Left lung (tissue), 10 donors: ENCODE results near the gene APLP1. TPM values are rescaled to one million over a fixed set of nuclear protein-coding genes. Genes with fewer than 3 reads are reported as not detected.
A peak's percentile ranks its signal among the peaks of the same experiment; 100 is the strongest.
"Not testable (repeated sequence)": the region's sequence is repeated elsewhere in the genome, so short reads cannot be mapped to it uniquely, and the experiment has no call there.

Experiments
- ATAC-seq: fragments of 200-7000 bp; cut with Tn5 transposase; one replicate; pipeline ENCODE4 v1.9.1; 2020; ENCODE audit warnings: moderate library complexity
- DNase-seq, 4 donors: peaks; one replicate each; pipeline ENCODE4 v3.0.0-alpha.2; 2013 to 2020
- H3K27ac ChIP-seq, 2 donors: fragments of 200-600 bp; sonication (generic) in 1 of 2; one replicate each; pipeline versions ENCODE4 v1.5.0 to v1.8.0; 2020 to 2021
- H3K27me3 ChIP-seq, 2 donors: fragments of 200-600 bp; sonication (generic) in 1 of 2; one replicate each; pipeline versions ENCODE4 v1.5.0 to v1.8.0; 2020 to 2021
- H3K36me3 ChIP-seq, 2 donors: fragments of 200-600 bp; sonication (generic) in 1 of 2; one replicate each; pipeline versions ENCODE4 v1.5.0 to v1.8.0; 2020 to 2021
- H3K4me1 ChIP-seq, 2 donors: fragments of 200-600 bp; one replicate each; pipeline ENCODE4 v1.8.0; 2021
- H3K4me3 ChIP-seq, 2 donors: fragments of 200-600 bp; sonication (generic) in 1 of 2; one replicate each; pipeline versions ENCODE4 v1.5.0 to v1.8.0; 2020 to 2021; ENCODE audit warnings: mild to moderate bottlenecking in 1 of 2
- H3K9me3 ChIP-seq, 2 donors: fragments of 200-600 bp; sonication (generic) in 1 of 2; one replicate each; pipeline versions ENCODE4 v1.5.0 to v1.8.0; 2020 to 2021
- CTCF ChIP-seq, 2 donors: fragments of 200-600 bp; sonication (generic) in 1 of 2; IDR thresholded peaks; one replicate each; pipeline versions ENCODE4 v1.5.0 to v1.8.0; 2021; ENCODE audit warnings: antibody characterized with exemption in 2 of 2
- intact Hi-C, 2 donors: fragments of 100-400 bp; cut with DNase I; formaldehyde crosslinking; loops; one replicate each; pipeline versions ENCODE4 v1.11.2 to v1.14.2; 2022
- polyA plus RNA-seq, 6 donors: library from polyadenylated mRNA; unstranded; fragments of 120-200 nt; gene quantifications; one replicate each; pipeline ENCODE4 v1.2.1, GENCODE V29; 2013; ENCODE audit not compliant: insufficient read length in 6 of 6
- total RNA-seq, 2 donors: library from RNA; stranded (reverse); fragmentation: NEBNext Ultra II Directional; extraction: Animal tissue kit (Norgen Biotek cat#: 25700); gene quantifications; one replicate each; pipeline ENCODE4 v1.2.1, GENCODE V29; 2021
- donor health status: DM: no; HTN: yes; CAD: no.
- donor health status: DM: no; HTN: no; CAD: no.

APLP1 gene
- total and polyA plus RNA-seq, 8 donors, result 3.0 to 11.0 (median 8.8) TPM

DNA sequence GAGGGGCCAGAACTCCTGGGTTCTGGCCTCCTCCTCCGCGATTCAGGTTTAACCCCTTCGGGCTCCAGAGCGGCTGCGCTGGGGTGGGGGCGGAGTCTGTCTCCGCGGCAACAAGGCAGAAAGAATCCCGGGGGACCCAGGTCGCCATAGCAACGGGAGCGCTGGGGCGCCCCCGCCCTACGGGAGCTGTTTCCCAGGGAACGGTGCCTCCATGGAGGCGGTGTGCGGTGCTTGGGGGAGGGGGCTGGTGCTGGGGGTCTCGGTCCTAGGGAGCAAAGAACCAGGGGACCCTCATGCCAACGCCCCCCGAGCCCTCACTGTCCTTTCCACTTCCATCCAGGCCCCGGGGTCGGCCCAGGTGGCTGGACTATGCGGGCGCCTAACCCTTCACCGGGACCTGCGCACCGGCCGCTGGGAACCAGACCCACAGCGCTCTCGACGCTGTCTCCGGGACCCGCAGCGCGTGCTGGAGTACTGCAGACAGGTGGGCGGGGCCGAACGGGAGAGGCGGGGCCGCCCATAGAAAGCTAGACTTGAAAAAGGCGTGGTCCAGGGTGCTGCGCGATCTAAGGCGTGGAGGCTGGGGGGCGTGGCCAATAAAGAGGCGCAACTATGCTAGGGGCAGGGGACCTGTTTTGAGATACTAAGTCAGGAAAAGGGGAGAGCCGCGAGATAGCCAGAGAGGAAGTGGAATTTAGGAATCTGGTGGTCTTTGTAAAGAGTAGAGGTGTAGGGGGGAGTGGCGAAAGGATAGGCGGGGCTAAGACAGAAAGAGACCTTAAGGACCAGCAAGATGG lies 1.2 kb downstream of the APLP1 start:
- DNase-seq, result peak in 3 of 4 donors; percentile 58 to 89 (median 63)
- Histone ChIP-seq H3K4me3 (peak overlapping the region in 1 of 2 donors; percentile 10), H3K27ac (no peak overlapping the region), H3K4me1 (peaks cover 9 to 23% of the 10 kb centered on the region in 2 donors), H3K27me3 (peaks cover 0 to 82% of the 10 kb centered on the region in 2 donors), H3K36me3 (no peaks in the 10 kb centered on the region), H3K9me3 (no peaks in the 10 kb centered on the region)
- peak; percentile 71 for ATAC-seq
- no peak for TF ChIP-seq CTCF (IDR thresholded peaks at IDR 0.05)
- intact Hi-C loops, result no loop called here

- peaks cover 9 to 23% of the 10 kb centered on the region in 2 donors for H3K4me1 ChIP-seq
- DNase-seq, result peak in 1 of 4 donors; percentile 61
- ATAC-seq, H3K9me3 ChIP-seq, H3K27ac ChIP-seq, intact Hi-C loops, H3K36me3 ChIP-seq: not testable (repeated sequence)
- H3K4me3 ChIP-seq, result peak overlapping the region in 1 of 2 donors; percentile 10
- peaks cover 0 to 75% of the 10 kb centered on the region in 2 donors for H3K27me3 ChIP-seq
These were observed 1.9 kb downstream of the APLP1 start for GRCh38 chr19:35870124-35870736.

DNA sequence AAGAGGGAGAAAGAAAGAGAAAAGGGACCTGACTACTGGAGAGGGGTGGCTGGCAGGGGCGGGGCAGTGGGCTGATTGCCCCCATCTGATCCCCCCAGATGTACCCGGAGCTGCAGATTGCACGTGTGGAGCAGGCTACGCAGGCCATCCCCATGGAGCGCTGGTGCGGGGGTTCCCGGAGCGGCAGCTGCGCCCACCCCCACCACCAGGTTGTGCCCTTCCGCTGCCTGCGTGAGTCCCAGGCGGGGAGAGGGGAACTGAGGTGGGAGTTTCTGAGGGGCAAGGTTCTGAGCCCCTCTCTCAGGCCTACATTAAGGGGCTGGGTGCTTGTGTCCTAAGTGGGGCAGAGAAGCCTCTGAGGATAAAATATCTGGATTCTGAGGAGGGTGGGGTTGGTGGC lies 2.4 kb downstream of the APLP1 start:
- intact Hi-C loops, result no loop called here
- peaks cover 0 to 69% of the 10 kb centered on the region in 2 donors for H3K27me3 ChIP-seq

DNA sequence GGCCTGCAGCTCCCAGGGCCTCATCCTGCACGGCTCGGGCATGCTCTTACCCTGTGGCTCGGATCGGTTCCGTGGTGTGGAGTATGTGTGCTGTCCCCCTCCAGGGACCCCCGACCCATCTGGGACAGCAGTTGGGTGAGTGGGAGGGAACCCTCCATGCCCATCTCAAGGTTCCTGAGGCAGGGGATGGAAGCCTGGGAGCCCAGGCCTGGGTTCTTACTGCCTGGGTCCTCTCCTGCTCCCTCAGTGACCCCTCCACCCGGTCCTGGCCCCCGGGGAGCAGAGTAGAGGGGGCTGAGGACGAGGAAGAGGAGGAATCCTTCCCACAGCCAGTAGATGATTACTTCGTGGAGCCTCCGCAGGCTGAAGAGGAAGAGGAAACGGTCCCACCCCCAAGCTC lies 3.2 kb downstream of the APLP1 start:
- Histone ChIP-seq H3K36me3 (no peaks in the 10 kb centered on the region), H3K9me3 (no peaks in the 10 kb centered on the region), H3K27ac (no peak overlapping the region), H3K4me3 (no peak overlapping the region), H3K4me1 (peaks cover 9 to 23% of the 10 kb centered on the region in 2 donors), H3K27me3 (peaks cover 0 to 61% of the 10 kb centered on the region in 2 donors)
- DNase-seq, result peak in 1 of 4 donors; percentile 48
- intact Hi-C loops, result no loop called here
- ATAC-seq, result no peak
- TF ChIP-seq CTCF (IDR thresholded peaks at IDR 0.05), result no peak

More for the DNA sequence above, 2.4 kb downstream of the APLP1 start:
- no peak for TF ChIP-seq CTCF (IDR thresholded peaks at IDR 0.05)
- no peak for ATAC-seq
- Histone ChIP-seq H3K4me3 (no peak overlapping the region), H3K27ac (no peak overlapping the region), H3K9me3 (no peaks in the 10 kb centered on the region), H3K36me3 (no peaks in the 10 kb centered on the region), H3K4me1 (peaks cover 9 to 23% of the 10 kb centered on the region in 2 donors)
- peak in 1 of 4 donors; percentile 53 for DNase-seq

DNA sequence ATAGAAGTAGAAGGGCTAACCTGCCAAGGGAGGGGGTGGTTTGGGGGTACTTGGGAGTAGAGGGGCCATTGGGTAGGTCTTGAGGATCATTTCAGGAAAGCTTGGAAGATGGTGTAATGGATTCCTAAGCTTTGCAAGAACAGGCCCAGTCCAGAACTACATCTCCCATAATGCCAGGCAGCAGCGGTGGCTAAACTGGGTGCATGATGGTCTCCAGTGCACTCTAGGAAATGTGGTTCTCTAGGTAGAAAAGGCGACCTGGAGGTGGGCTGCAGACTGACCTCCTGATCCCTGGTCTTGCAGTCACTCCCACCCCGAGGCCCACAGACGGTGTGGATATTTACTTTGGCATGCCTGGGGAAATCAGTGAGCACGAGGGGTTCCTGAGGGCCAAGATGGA lies 3.8 kb downstream of the APLP1 start:
- no peak for TF ChIP-seq CTCF (IDR thresholded peaks at IDR 0.05)
- Histone ChIP-seq H3K27me3 (peaks cover 0 to 55% of the 10 kb centered on the region in 2 donors), H3K27ac (no peak overlapping the region), H3K4me3 (no peak overlapping the region), H3K36me3 (no peaks in the 10 kb centered on the region), H3K4me1 (peaks cover 9 to 23% of the 10 kb centered on the region in 2 donors), H3K9me3 (no peaks in the 10 kb centered on the region)
- intact Hi-C loops, result no loop called here
- ATAC-seq (no peak), DNase-seq (no peak)
